Sigmoid colon (tissue), 4 donors: ENCODE results near the gene SLC25A1.

Source experiments
- EP300 ChIP-seq, 4 donors: sonication (generic); formaldehyde crosslinking; IDR thresholded peaks; one replicate each; pipeline ENCODE4 v1.6.1; 2017; ENCODE audit warnings: antibody characterized with exemption in 4 of 4
- TF ChIP-seq, protein P1 (sequence below), 4 experiments: fragments of 450-650 bp in 3 of 4; fragments of 200-600 bp in 1 of 4; IDR thresholded peaks; one replicate each; pipeline ENCODE4 v1.5.1; 2016 to 2019; ENCODE audit warnings: antibody characterized with exemption in 4 of 4, mild to moderate bottlenecking in 3 of 4, moderate library complexity in 2 of 4

DNA sequence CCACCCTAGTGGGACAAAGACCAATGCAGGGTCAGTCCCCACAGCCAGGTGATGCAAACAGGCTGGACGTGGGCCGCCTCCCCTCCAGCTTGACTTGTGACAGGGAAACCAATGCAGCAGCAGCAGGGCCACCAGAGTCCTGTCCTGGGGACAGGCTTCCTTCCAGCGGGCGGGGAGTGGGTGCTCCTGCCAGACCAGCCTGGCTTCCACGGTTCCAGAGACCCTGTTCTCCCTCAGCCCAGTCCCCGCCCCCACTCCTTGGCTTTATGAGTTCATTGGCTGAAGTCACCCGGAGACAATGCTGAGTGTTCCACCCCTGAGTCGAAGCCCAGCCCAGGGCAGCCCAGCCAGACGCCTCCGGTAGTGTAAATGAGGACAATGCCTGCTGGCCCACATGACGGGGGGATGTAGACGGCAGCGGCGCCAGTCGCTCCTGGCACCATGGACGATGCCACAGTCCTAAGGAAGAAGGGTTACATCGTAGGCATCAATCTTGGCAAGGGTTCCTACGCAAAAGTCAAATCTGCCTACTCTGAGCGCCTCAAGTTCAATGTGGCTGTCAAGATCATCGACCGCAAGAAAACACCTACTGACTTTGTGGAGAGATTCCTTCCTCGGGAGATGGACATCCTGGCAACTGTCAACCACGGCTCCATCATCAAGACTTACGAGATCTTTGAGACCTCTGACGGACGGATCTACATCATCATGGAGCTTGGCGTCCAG is 47.4 kb downstream of the SLC25A1 start, which contains the start of gene TSSK2:
- TF ChIP-seq, protein P1, sequence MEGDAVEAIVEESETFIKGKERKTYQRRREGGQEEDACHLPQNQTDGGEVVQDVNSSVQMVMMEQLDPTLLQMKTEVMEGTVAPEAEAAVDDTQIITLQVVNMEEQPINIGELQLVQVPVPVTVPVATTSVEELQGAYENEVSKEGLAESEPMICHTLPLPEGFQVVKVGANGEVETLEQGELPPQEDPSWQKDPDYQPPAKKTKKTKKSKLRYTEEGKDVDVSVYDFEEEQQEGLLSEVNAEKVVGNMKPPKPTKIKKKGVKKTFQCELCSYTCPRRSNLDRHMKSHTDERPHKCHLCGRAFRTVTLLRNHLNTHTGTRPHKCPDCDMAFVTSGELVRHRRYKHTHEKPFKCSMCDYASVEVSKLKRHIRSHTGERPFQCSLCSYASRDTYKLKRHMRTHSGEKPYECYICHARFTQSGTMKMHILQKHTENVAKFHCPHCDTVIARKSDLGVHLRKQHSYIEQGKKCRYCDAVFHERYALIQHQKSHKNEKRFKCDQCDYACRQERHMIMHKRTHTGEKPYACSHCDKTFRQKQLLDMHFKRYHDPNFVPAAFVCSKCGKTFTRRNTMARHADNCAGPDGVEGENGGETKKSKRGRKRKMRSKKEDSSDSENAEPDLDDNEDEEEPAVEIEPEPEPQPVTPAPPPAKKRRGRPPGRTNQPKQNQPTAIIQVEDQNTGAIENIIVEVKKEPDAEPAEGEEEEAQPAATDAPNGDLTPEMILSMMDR (IDR thresholded peaks at IDR 0.05) = no peak
- no peak for TF ChIP-seq EP300 (IDR thresholded peaks at IDR 0.05)
